Heart left ventricle (tissue), 13 donors: Measurements from ENCODE around the gene ZNF423.

Experiments
- POLR2A ChIP-seq, 2 donors: fragments of 450-650 bp; IDR thresholded peaks; one replicate each; pipeline ENCODE4 v1.6.1; 2017; ENCODE audit warnings: antibody characterized with exemption in 2 of 2, mild to moderate bottlenecking in 2 of 2, moderate library complexity in 2 of 2
- TF ChIP-seq, protein P1 (sequence below), 12 donors: fragments of 200-600 bp; sonication (generic) in 4 of 12; IDR thresholded peaks; one replicate each; pipeline versions ENCODE4 v1.5.0 to v1.8.0; 2018 to 2022; ENCODE audit warnings: antibody characterized with exemption in 12 of 12, mild to moderate bottlenecking in 5 of 12
- donor health status: ischemic (EF 13 %, LVEDD 7.1; RV severe dilation, severe dysfunction).
- donor health status: DM: no; HTN: yes; CAD: no.
- donor health status: DM: no; HTN: no; CAD: no.
- donor health status: ischemic (EF 25% LVEDD 6.9; RV normal size, moderate dysfunction).
- donor health status: ischemic (EF 25% LVEDD 5.7; RV mildly dilated, moderate dysfunction).
- donor health status: ischemic (EF 35%, LVEDD 5.7; RV mildly dilated, moderate dysfunction).
- donor health status: nonischemic (EF 11% LVEDD 7.7; RV severe dilation, severe dysfunction).
- donor health status: DM: yes; HTN: yes; CAD: no.
- donor health status: PGD.
- donor health status: ischemic (EF 29% LVEDD 5.4; RV normal size, mild dysfunction).
- donor health status: nonischemic (EF 23%, LVEDD 6.1; RV moderate dilation, normal function).

DNA sequence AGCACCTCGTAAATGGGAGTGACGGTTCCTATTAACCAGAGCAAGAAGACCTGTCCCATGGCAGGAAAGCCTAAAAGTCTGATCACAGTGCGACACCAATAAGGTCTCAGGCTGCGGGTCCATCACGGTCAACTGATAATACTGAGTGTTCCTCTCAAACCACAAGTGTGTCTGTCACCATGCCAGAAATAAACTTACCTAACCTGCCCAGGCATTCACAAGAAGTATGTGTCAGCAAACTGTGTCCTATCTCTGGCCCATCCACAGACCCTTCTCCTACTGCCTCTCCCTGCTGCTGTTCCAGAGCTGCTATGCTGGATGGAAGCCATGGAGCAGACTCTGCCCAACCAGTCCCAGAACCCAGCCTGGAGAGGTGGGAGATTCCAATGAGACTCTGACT, 73.5 kb downstream of the ZNF423 start:
- TF ChIP-seq, protein P1, sequence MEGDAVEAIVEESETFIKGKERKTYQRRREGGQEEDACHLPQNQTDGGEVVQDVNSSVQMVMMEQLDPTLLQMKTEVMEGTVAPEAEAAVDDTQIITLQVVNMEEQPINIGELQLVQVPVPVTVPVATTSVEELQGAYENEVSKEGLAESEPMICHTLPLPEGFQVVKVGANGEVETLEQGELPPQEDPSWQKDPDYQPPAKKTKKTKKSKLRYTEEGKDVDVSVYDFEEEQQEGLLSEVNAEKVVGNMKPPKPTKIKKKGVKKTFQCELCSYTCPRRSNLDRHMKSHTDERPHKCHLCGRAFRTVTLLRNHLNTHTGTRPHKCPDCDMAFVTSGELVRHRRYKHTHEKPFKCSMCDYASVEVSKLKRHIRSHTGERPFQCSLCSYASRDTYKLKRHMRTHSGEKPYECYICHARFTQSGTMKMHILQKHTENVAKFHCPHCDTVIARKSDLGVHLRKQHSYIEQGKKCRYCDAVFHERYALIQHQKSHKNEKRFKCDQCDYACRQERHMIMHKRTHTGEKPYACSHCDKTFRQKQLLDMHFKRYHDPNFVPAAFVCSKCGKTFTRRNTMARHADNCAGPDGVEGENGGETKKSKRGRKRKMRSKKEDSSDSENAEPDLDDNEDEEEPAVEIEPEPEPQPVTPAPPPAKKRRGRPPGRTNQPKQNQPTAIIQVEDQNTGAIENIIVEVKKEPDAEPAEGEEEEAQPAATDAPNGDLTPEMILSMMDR (IDR thresholded peaks at IDR 0.05): no peak
- no peak for TF ChIP-seq POLR2A (IDR thresholded peaks at IDR 0.05)
